NCI-H1694 (cell line): ENCODE data around the gene CCDC146.

Experiments used
- DNase-seq: peaks from one replicate; lab custom pipeline; 2025; lab: John Stamatoyannopoulos, UW

Gene CCDC146

GRCh38 chr7:77289387-77289786 lies 167.0 kb downstream of the CCDC146 start:
- no peak for DNase-seq

- no peak for DNase-seq
These were observed 168.0 kb downstream of the CCDC146 start for GRCh38 chr7:77290425-77290824.

GRCh38 chr7:77293046-77293445 lies 170.6 kb downstream of the CCDC146 start:
- DNase-seq: no peak

GRCh38 chr7:77295549-77295948 lies 173.1 kb downstream of the CCDC146 start:
- DNase-seq: no peak

- DNase-seq: no peak
These were observed 184.0 kb downstream of the CCDC146 start for GRCh38 chr7:77306231-77307067.

GRCh38 chr7:77308792-77309191 lies 186.4 kb downstream of the CCDC146 start:
- no peak for DNase-seq

- DNase-seq: no peak
These were observed 187.4 kb downstream of the CCDC146 start for GRCh38 chr7:77309714-77310220.

DNA sequence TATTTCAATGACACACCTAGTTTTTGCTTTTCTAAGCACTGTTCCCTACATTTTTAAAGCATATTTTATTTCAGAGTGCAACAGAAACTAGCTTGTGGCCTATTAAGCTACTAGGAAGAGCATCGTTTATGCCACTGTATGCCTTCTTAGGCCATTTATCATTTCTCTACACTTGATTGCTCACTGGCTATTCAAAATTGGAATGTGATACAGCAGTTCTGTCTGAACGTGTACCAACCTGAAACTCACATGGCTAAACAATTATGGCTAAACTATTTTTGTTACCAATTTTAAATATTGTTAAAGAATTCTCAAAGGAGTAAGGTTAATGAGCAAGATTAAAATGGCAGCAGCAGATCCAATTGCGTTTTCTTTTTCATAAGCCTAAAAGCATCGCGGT lies 188.6 kb downstream of the CCDC146 start:
- DNase-seq: no peak

DNA sequence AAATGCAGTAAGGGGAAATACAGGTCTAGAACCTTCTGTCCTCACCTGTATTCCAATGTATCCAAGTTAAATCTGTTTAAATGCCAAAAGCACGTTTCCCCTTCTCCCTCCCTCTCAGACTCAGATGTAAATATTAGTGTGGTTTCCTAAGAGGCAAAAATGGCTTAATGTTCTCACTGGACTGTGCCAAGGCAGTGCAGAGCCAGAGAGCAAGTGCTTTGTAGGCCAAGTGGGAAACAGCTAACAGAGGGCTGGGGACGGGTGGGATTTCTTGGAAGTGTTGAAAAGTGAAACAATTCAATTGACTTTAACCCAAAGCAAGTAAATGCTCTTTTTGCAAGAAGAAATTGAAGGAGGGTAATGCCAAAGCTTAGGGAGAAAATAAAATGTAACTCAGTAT lies 190.7 kb downstream of the CCDC146 start:
- no peak for DNase-seq

DNA sequence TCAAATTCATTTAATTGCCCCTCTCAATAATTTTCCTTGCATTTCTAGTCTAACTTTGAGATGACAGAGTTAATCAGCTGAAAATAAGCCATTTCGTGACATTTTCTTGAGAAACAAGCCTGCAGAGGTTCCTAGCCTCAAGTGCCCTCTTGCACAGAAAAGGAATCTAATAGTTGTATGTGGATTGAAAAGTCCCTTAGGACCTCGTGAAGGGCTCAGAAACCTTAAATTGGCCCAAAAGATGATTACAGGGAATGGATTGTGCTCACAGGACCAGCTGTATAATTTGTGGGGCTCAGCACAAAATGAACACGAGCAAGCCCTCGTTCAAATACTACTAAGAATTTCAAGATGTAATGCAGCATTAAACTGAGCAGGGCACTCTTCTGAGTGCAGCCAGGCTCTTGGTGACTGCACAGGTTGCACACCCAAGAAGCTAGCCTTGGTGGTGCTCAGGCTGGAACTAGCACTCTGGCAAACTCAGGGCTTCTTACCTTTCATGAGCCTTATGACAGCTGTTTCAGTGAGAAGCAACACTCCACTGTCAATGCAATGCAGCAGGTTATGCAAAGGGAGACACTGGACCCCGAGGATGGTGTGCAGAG lies 191.6 kb downstream of the CCDC146 start:
- DNase-seq: no peak

GRCh38 chr7:77315182-77315591 lies 192.8 kb downstream of the CCDC146 start:
- no peak for DNase-seq

- DNase-seq: no peak
These were observed 194.0 kb downstream of the CCDC146 start for GRCh38 chr7:77316219-77316978.

DNA sequence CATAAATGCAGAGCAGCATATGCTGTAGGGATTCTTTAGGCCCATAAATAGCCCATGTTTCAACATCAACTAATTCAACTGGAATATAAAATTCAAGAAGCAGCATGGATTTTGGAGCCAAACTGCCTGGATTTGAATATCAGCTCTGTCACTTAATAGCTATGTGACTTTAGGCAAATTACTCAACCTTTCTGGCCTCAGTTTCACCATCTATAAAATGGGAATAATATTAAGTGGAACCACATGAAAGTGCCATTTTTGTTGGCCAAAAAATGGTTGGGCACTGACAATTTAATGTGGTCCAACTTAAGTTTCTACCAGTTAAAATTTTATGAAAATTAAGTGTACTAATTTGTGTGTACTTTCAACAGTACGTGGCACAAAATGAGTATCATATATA lies 195.6 kb downstream of the CCDC146 start:
- no peak for DNase-seq

- DNase-seq: no peak
These were observed 197.7 kb downstream of the CCDC146 start for GRCh38 chr7:77320137-77320536.

GRCh38 chr7:77320714-77321113 lies 198.3 kb downstream of the CCDC146 start:
- no peak for DNase-seq

- no peak for DNase-seq
These were observed 198.9 kb downstream of the CCDC146 start for GRCh38 chr7:77321300-77321699.

- DNase-seq: no peak
These were observed 203.7 kb downstream of the CCDC146 start for GRCh38 chr7:77326131-77326530.

DNA sequence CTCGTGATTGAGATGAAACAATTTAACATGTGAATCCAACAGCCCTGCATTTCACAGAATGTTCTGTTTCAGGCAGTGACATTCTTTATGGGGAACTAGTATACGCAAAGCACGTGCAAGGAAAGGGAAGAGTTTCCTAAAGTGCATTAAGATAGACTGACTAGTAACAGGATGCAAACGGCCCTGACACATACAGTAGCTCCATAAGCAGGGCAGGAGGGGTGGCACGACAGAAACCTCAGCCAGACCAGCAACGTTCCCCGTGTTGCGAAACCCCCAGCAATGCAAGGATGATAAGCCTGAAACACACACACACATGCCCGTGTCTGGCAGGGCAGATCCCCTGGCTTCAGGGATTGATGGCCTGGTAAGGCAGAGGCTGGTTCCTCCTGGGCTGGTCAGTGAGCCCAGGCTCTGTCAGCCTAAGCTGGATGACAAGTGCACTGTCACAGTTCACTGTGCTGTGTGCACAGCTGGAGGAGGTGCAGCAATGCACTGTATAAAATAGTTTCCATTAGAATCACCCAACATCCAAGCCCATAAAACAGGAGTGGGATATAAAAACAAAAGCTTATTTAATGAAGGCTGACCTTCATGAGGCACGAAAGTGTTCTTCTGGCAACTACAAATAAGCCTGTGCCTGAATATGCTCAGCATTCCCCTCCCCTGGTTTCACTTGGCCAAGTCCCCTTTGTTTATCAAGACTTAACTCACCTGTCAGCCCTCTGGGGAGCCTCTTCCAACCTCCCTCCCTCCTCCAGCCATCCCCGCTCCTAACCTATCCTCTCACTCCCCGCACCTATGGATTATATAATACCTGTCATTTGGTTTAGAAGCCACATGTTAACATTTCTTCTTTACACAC lies 204.9 kb downstream of the CCDC146 start:
- DNase-seq: no peak

GRCh38 chr7:77327932-77328628 lies 205.7 kb downstream of the CCDC146 start:
- no peak for DNase-seq

DNA sequence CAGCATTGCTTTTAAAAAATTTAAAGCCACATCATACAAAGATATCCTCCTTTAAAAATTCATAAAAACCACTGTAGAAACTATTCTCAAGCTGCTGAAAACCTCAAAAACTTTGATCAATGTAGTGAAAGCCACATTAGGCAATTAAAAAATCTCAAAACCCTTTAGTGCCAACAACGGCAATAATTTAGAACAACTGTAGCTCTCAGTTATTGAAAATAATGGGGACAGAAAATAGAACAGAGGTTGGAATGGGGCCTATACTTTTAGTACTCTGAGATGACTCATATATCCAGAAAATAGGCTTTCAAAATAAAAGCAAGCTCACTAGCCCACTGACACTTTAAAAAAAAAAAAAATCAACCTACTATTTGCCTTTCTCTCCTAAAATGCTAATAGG lies 206.3 kb downstream of the CCDC146 start:
- no peak for DNase-seq
